IMR-90 (cell line): Measurements from ENCODE around the gene FGF19. TPM values are rescaled to one million over a fixed set of nuclear protein-coding genes. Genes with fewer than 3 reads are reported as not detected.
A peak's percentile ranks its signal among the peaks of the same experiment; 100 is the strongest.

ENCODE experiments used
- ATAC-seq: fragments of 200-7000 bp; cut with Tn5 transposase; 2 replicates; pipeline ENCODE4 v1.9.1; 2020; ENCODE audit warnings: low read depth, mild to moderate bottlenecking, moderate library complexity
- BruUV-seq: library from RNA; stranded (reverse); fragments of 400-500 nt; replicated peaks from 2 replicates; lab custom pipeline; 2021; lab: Mats Ljungman, UMichigan
- CTCF ChIA-PET: fragments of 300-600 bp; formaldehyde crosslinking; extraction: SDS; loops from one replicate; lab custom pipeline; 2021; ENCODE audit warnings: antibody characterized with exemption; lab: Yijun Ruan, JAX
- POLR2A ChIA-PET: fragments of 300-600 bp; sonication (Branson Sonifier 250); formaldehyde crosslinking; loops from one replicate; lab custom pipeline; 2022; ENCODE audit warnings: antibody characterized with exemption; ENCODE audit not compliant: unreplicated experiment; lab: Charles Lee
- DNase-seq: peaks from one replicate; pipeline ENCODE4 v3.0.0; 2013
- H2AFZ ChIP-seq: replicated peaks from 2 replicates; pipeline ENCODE3; 2013; ENCODE audit warnings: low read length, mild to moderate bottlenecking; ENCODE audit not compliant: poor library complexity
- H2AK5ac ChIP-seq: 2 replicates; pipeline ENCODE4 v1.6.1; 2013; ENCODE audit warnings: low read depth, low read length, inconsistent platforms
- H2AK9ac ChIP-seq: replicated peaks from 2 replicates; pipeline ENCODE3; 2013; ENCODE audit warnings: mild to moderate bottlenecking, low read depth, low read length, moderate library complexity; ENCODE audit not compliant: poor library complexity
- H2BK120ac ChIP-seq: 2 replicates; pipeline ENCODE4 v1.6.1; 2013; ENCODE audit warnings: low read depth, low read length, inconsistent platforms
- H2BK15ac ChIP-seq: 3 replicates; pipeline ENCODE4 v1.6.1; 2013; ENCODE audit warnings: low read depth, low read length, inconsistent platforms
- H2BK20ac ChIP-seq: 2 replicates; pipeline ENCODE4 v1.6.1; 2013; ENCODE audit warnings: low read depth, mild to moderate bottlenecking, inconsistent platforms, low read length, moderate library complexity
- H2BK5ac ChIP-seq: 2 replicates; pipeline ENCODE4 v1.6.1; 2013; ENCODE audit warnings: mild to moderate bottlenecking, low read depth, low read length, inconsistent platforms; ENCODE audit not compliant: poor library complexity, severe bottlenecking
- H3K14ac ChIP-seq: replicated peaks from 2 replicates; pipeline ENCODE4 v1.6.1; 2013; ENCODE audit warnings: low read depth, low read length, inconsistent platforms
- H3K18ac ChIP-seq: 2 replicates; pipeline ENCODE4 v1.6.1; 2013; ENCODE audit warnings: low read depth, low read length, control low read depth
- H3K23ac ChIP-seq: 2 replicates; pipeline ENCODE4 v1.6.1; 2013; ENCODE audit warnings: low read depth, low read length, inconsistent platforms
- H3K27ac ChIP-seq: 2 replicates; pipeline ENCODE4 v1.5.1; 2013; ENCODE audit warnings: mild to moderate bottlenecking, control low read depth, low read length; ENCODE audit not compliant: insufficient read depth
- H3K27me3 ChIP-seq: 2 replicates; pipeline ENCODE4 v1.6.1; 2013; ENCODE audit warnings: low read length; ENCODE audit not compliant: control insufficient read depth, insufficient read depth
- H3K36me3 ChIP-seq: 2 replicates; pipeline ENCODE4 v1.6.1; 2013; ENCODE audit warnings: low read length, mixed read lengths; ENCODE audit not compliant: control insufficient read depth, insufficient read depth
- H3K4ac ChIP-seq: 2 replicates; pipeline ENCODE4 v1.6.1; 2013; ENCODE audit warnings: low read depth, low read length, inconsistent platforms
- H3K4me1 ChIP-seq: 2 replicates; pipeline ENCODE4 v1.6.1; 2013; ENCODE audit warnings: low read length, mixed read lengths; ENCODE audit not compliant: control insufficient read depth, insufficient read depth
- H3K4me2 ChIP-seq: 2 replicates; pipeline ENCODE4 v1.6.1; 2013; ENCODE audit warnings: low read depth, mild to moderate bottlenecking, control low read depth, low read length, moderate library complexity
- H3K4me3 ChIP-seq: 2 replicates; pipeline ENCODE4 v1.5.1; 2013; ENCODE audit warnings: low read depth, mild to moderate bottlenecking, control low read depth, low read length, moderate library complexity; ENCODE audit not compliant: insufficient read depth
- H3K56ac ChIP-seq: 2 replicates; pipeline ENCODE4 v1.6.1; 2013; ENCODE audit warnings: low read length, inconsistent platforms; ENCODE audit not compliant: insufficient read depth; ENCODE audit errors: extremely low read depth
- H3K79me1 ChIP-seq, 2 experiments: 2 replicates each; pipeline ENCODE4 v1.6.1; 2013; ENCODE audit warnings: low read length in 2 of 2, inconsistent platforms in 1 of 2, low read depth in 1 of 2
- H3K9ac ChIP-seq: 2 replicates; pipeline ENCODE4 v1.6.1; 2013; ENCODE audit warnings: low read depth, low read length, control low read depth
- H3K9me1 ChIP-seq: 2 replicates; pipeline ENCODE4 v1.6.1; 2013; ENCODE audit warnings: low read length, inconsistent platforms; ENCODE audit not compliant: insufficient read depth
- H3K9me3 ChIP-seq: 2 replicates; pipeline ENCODE4 v1.6.1; 2013; ENCODE audit warnings: low read length; ENCODE audit not compliant: control insufficient read depth, insufficient read depth
- H4K20me1 ChIP-seq: 2 replicates; pipeline ENCODE4 v1.6.1; 2013; ENCODE audit warnings: low read length, inconsistent platforms; ENCODE audit not compliant: insufficient read depth
- H4K5ac ChIP-seq: 2 replicates; pipeline ENCODE4 v1.6.1; 2013; ENCODE audit warnings: mild to moderate bottlenecking, low read depth, low read length, control low read depth
- H4K8ac ChIP-seq, 2 experiments: 2 replicates each; pipeline ENCODE4 v1.6.1; 2013; ENCODE audit warnings: low read depth in 2 of 2, low read length in 2 of 2, control low read depth in 1 of 2, inconsistent platforms in 1 of 2
- H4K91ac ChIP-seq: 2 replicates; pipeline ENCODE4 v1.6.1; 2013; ENCODE audit warnings: low read depth, low read length, inconsistent platforms; ENCODE audit not compliant: insufficient read depth
- BHLHE40 ChIP-seq: fragments of 150-350 bp; IDR thresholded peaks from 2 replicates; pipeline ENCODE4 v1.6.1; 2016; ENCODE audit warnings: mild to moderate bottlenecking, low read depth, low read length
- CHD1 ChIP-seq: IDR thresholded peaks from 2 replicates; pipeline ENCODE4 v1.6.1; 2012; ENCODE audit warnings: low read depth, low read length, improper control_type of control experiment
- NFE2L2 ChIP-seq: fragments of 150-350 bp; IDR thresholded peaks from 2 replicates; pipeline ENCODE4 v1.6.1; 2016; ENCODE audit warnings: low read depth, mild to moderate bottlenecking, low read length
- POLR2A ChIP-seq: IDR thresholded peaks from 2 replicates; pipeline ENCODE4 v1.6.1; 2012; ENCODE audit warnings: mild to moderate bottlenecking, low read depth, low read length
- RAD21 ChIP-seq: IDR thresholded peaks from 2 replicates; pipeline ENCODE4 v1.6.1; 2012; ENCODE audit warnings: low read length, improper control_type of control experiment
- WGBS, 2 experiments: methylation state at CpG; one replicate each; pipeline versions ENCODE4 v1.1.5 to v1.1.7; 2013; ENCODE audit warnings: missing lambda C conversion rate in 2 of 2; ENCODE audit not compliant: insufficient read length in 1 of 2; ENCODE audit errors: extremely low coverage in 2 of 2; 5-methylcytosine and 5-hydroxymethylcytosine counted together
- dilution Hi-C: fragments of 300-500 bp; cut with HindIII; formaldehyde crosslinking; loops from one replicate; pipeline ENCODE4 v1.14.3; 2018; ENCODE audit warnings: low sequenced_read_pairs; ENCODE audit not compliant: unreplicated experiment
- in situ Hi-C: fragments of 300-500 bp; cut with MboI; formaldehyde crosslinking; loops from 3 replicates; pipeline ENCODE4 v1.14.3; 2019; ENCODE audit warnings: low sequenced_read_pairs, inconsistent platforms, mixed read lengths
- intact Hi-C: fragments of 100-400 bp; cut with micrococcal nuclease; formaldehyde crosslinking; loops from 2 replicates; pipeline ENCODE4 v1.10.0; 2022
- polyA plus RNA-seq, 3 experiments: library from polyadenylated mRNA; depleted of rRNA; stranded (reverse); fragments of >200 nt; gene quantifications; 2 replicates each; pipeline ENCODE4 v1.2.3, GENCODE V29; 2012; ENCODE audit warnings: low replicate concordance in 1 of 3
- total RNA-seq: library from RNA; depleted of rRNA; stranded (reverse); fragments of >200 nt; gene quantifications from 2 replicates; pipeline ENCODE4 v1.2.3, GENCODE V29; 2012
- TF ChIP-seq, protein P1 (sequence below): conservative IDR thresholded peaks from 2 replicates; pipeline ENCODE4 v1.5.1; 2012; ENCODE audit warnings: mild to moderate bottlenecking, low read depth, low read length, improper control_type of control experiment

Gene FGF19
- total and polyA plus RNA-seq, 2 of the 4 experiments (the other 2 are of a cell fraction): not detected

GRCh38 chr11:69657911-69658625 is 45.8 kb downstream of the FGF19 start (continued):
- TF ChIP-seq, protein P1, sequence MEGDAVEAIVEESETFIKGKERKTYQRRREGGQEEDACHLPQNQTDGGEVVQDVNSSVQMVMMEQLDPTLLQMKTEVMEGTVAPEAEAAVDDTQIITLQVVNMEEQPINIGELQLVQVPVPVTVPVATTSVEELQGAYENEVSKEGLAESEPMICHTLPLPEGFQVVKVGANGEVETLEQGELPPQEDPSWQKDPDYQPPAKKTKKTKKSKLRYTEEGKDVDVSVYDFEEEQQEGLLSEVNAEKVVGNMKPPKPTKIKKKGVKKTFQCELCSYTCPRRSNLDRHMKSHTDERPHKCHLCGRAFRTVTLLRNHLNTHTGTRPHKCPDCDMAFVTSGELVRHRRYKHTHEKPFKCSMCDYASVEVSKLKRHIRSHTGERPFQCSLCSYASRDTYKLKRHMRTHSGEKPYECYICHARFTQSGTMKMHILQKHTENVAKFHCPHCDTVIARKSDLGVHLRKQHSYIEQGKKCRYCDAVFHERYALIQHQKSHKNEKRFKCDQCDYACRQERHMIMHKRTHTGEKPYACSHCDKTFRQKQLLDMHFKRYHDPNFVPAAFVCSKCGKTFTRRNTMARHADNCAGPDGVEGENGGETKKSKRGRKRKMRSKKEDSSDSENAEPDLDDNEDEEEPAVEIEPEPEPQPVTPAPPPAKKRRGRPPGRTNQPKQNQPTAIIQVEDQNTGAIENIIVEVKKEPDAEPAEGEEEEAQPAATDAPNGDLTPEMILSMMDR: no peak
- no peak for TF ChIP-seq CHD1
- no peak for TF ChIP-seq NFE2L2

GRCh38 chr11:69657456-69657910 is 46.3 kb downstream of the FGF19 start:
- no peak for DNase-seq
- Histone ChIP-seq H3K18ac (no peak overlapping the region), H3K79me1 (peaks cover 0 to 5% of the 10 kb centered on the region in 2 experiments; a peak in 1 of 4 replicates), H4K8ac (no peak overlapping the region), H2AK5ac (no peak overlapping the region), H3K9me3 (no peaks in the 10 kb centered on the region), H3K14ac (no peak overlapping the region), H2BK120ac (no peak overlapping the region), H4K91ac (no peak overlapping the region), H3K9ac (no peak overlapping the region), H4K5ac (no peak overlapping the region), H2BK5ac (no peak overlapping the region), H2BK15ac (no peak overlapping the region), H4K20me1 (peaks cover 39% of the 10 kb centered on the region), H3K36me3 (peaks cover 17% of the 10 kb centered on the region), H3K23ac (no peak overlapping the region), H2AK9ac (peak overlapping the region; percentile 46), H3K4me3 (no peak overlapping the region), H3K4ac (peak overlapping the region; percentile 4; the same call in 1 of the 2 replicates), H3K9me1 (no peaks in the 10 kb centered on the region), H3K4me1 (peaks cover 13% of the 10 kb centered on the region; the same call in 1 of the 2 replicates), H2AFZ (no peak overlapping the region), H2BK20ac (no peak overlapping the region), H3K27ac (no peak overlapping the region), H3K4me2 (no peak overlapping the region), H3K27me3 (no peaks in the 10 kb centered on the region), H3K56ac (no peak overlapping the region)
- dilution Hi-C loops: no loop called here
- intact Hi-C loops: no loop called here
- CTCF ChIA-PET: no interaction called here
- ATAC-seq: no peak
- WGBS, 2 experiments: 83% methylated on average over 6 of the region's 14 CpGs; no CpG with 5 or more reads in 1 of the 2 experiments
- POLR2A ChIA-PET: no interaction called here
- no peak for TF ChIP-seq RAD21
- no peak for TF ChIP-seq POLR2A
- TF ChIP-seq BHLHE40: no peak
- BruUV-seq: no TSS peak
- in situ Hi-C loops: loop anchor here (25.0 kb wide), 2 partner anchors 720 to 1045 kb away; no protein-coding TSS in a partner anchor
